SK-N-SH treated with all-trans-retinoic acid at 6 μM for 48 hours (cell line): ENCODE measurements around the gene MEIS1.
A peak's percentile ranks its signal among the peaks of the same experiment; 100 is the strongest.

ENCODE experiments used
- ATAC-seq: fragments of 200-7000 bp; cut with Tn5 transposase; 3 replicates; pipeline ENCODE4 v1.9.1; 2020; ENCODE audit warnings: mild to moderate bottlenecking, moderate library complexity
- ARNTL ChIP-seq: fragments of 450-650 bp; formaldehyde crosslinking; IDR thresholded peaks from 2 replicates; pipeline ENCODE4 v1.5.0; 2020; ENCODE audit warnings: low read depth, mild to moderate bottlenecking, moderate library complexity, borderline replicate concordance
- BACH2 ChIP-seq: fragments of 250-450 bp; sonication (Bioruptor Pico); IDR thresholded peaks from 2 replicates; pipeline ENCODE4 v1.9.0; 2021; ENCODE audit warnings: mild to moderate bottlenecking, borderline replicate concordance
- CSDC2 ChIP-seq: fragments of 250-450 bp; sonication (Bioruptor Pico); IDR thresholded peaks from 2 replicates; pipeline ENCODE4 v1.5.0; 2020; ENCODE audit warnings: mild to moderate bottlenecking, moderate library complexity
- ESRRG ChIP-seq: fragments of 250-450 bp; sonication (Bioruptor Pico); IDR thresholded peaks from 2 replicates; pipeline ENCODE4 v1.6.1; 2021; ENCODE audit warnings: mild to moderate bottlenecking
- ISL1 ChIP-seq: fragments of 250-450 bp; sonication (Bioruptor Pico); IDR thresholded peaks from 2 replicates; pipeline ENCODE4 v2.1.2; 2022; ENCODE audit warnings: mild to moderate bottlenecking, moderate library complexity
- OSR1 ChIP-seq: fragments of 250-450 bp; sonication (Bioruptor Pico); IDR thresholded peaks from 2 replicates; pipeline ENCODE4 v1.8.0; 2022; ENCODE audit warnings: moderate library complexity, mild to moderate bottlenecking, inconsistent platforms
- POU6F1 ChIP-seq: fragments of 250-450 bp; sonication (Bioruptor Pico); IDR thresholded peaks from 2 replicates; pipeline ENCODE4 v1.8.0; 2021; ENCODE audit warnings: low read depth, mild to moderate bottlenecking, moderate library complexity, borderline replicate concordance
- RARB ChIP-seq: fragments of 250-450 bp; sonication (Bioruptor Pico); IDR thresholded peaks from 2 replicates; pipeline ENCODE4 v1.8.0; 2021; ENCODE audit warnings: mild to moderate bottlenecking, moderate library complexity
- SNAI2 ChIP-seq: fragments of 250-450 bp; sonication (Bioruptor Pico); IDR thresholded peaks from 2 replicates; pipeline ENCODE4 v1.5.0; 2020; ENCODE audit warnings: mild to moderate bottlenecking, moderate library complexity
- ZC3H10 ChIP-seq: fragments of 250-450 bp; sonication (Bioruptor Pico); IDR thresholded peaks from 2 replicates; pipeline ENCODE4 v1.5.1; 2021; ENCODE audit warnings: mild to moderate bottlenecking, moderate library complexity
- ZFP3 ChIP-seq: fragments of 250-450 bp; sonication (Bioruptor Pico); IDR thresholded peaks from 2 replicates; pipeline ENCODE4 v1.5.0; 2020; ENCODE audit warnings: mild to moderate bottlenecking, moderate library complexity
- ZFP30 ChIP-seq: fragments of 450-650 bp; formaldehyde crosslinking; IDR thresholded peaks from 2 replicates; pipeline ENCODE4 v1.5.0; 2022; ENCODE audit warnings: mild to moderate bottlenecking, moderate library complexity
- ZNF565 ChIP-seq: fragments of 450-650 bp; formaldehyde crosslinking; conservative IDR thresholded peaks from 2 replicates; pipeline ENCODE4 v1.5.0; 2020; ENCODE audit warnings: low read depth, mild to moderate bottlenecking, moderate library complexity
- ZNF70 ChIP-seq: fragments of 450-650 bp; formaldehyde crosslinking; IDR thresholded peaks from 2 replicates; pipeline ENCODE4 v1.5.0; 2020; ENCODE audit warnings: mild to moderate bottlenecking, moderate library complexity
- ZNF8 ChIP-seq: fragments of 450-650 bp; formaldehyde crosslinking; IDR thresholded peaks from 2 replicates; pipeline ENCODE4 v1.5.0; 2020; ENCODE audit warnings: mild to moderate bottlenecking, moderate library complexity
- TF ChIP-seq, protein P1 (sequence below): fragments of 250-450 bp; sonication (Bioruptor Pico); IDR thresholded peaks from 2 replicates; pipeline ENCODE4 v1.5.1; 2020; ENCODE audit warnings: low read depth, mild to moderate bottlenecking, moderate library complexity
- TF ChIP-seq, protein P2 (sequence below): fragments of 250-450 bp; sonication (Bioruptor Pico); IDR thresholded peaks from 2 replicates; pipeline ENCODE4 v1.5.1; 2021; ENCODE audit warnings: mild to moderate bottlenecking, moderate library complexity
- TF ChIP-seq, protein P3 (sequence below): fragments of 250-450 bp; sonication (Bioruptor Pico); IDR thresholded peaks from 2 replicates; pipeline ENCODE4 v1.8.0; 2020; ENCODE audit warnings: mild to moderate bottlenecking, moderate library complexity, borderline replicate concordance
- TF ChIP-seq, protein P4 (sequence below): fragments of 250-450 bp; sonication (Bioruptor Pico); IDR thresholded peaks from 2 replicates; pipeline ENCODE4 v1.5.0; 2020; ENCODE audit warnings: mild to moderate bottlenecking, moderate library complexity

Gene MEIS1

GRCh38 chr2:66495788-66496640 lies 61.1 kb downstream of the MEIS1 start:
- peak; percentile 70 for ATAC-seq

GRCh38 chr2:66496670-66497420 lies 61.9 kb downstream of the MEIS1 start:
- TF ChIP-seq SNAI2 (CRISPR knock-in tag) (no peak), ISL1 (CRISPR knock-in tag) (no peak), ZFP3 (peak; percentile 88), OSR1 (no peak), ZNF565 (CRISPR knock-in tag) (no peak), BACH2 (no peak), ZNF8 (CRISPR knock-in tag) (no peak)
- TF ChIP-seq, protein P1, sequence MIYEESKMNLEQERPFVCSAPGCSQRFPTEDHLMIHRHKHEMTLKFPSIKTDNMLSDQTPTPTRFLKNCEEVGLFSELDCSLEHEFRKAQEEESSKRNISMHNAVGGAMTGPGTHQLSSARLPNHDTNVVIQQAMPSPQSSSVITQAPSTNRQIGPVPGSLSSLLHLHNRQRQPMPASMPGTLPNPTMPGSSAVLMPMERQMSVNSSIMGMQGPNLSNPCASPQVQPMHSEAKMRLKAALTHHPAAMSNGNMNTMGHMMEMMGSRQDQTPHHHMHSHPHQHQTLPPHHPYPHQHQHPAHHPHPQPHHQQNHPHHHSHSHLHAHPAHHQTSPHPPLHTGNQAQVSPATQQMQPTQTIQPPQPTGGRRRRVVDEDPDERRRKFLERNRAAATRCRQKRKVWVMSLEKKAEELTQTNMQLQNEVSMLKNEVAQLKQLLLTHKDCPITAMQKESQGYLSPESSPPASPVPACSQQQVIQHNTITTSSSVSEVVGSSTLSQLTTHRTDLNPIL (CRISPR knock-in tag), result no peak

More at GRCh38 chr2:66495788-66496640, 61.1 kb downstream of the MEIS1 start:
- TF ChIP-seq SNAI2 (CRISPR knock-in tag), result no peak
- no peak for TF ChIP-seq ZNF8 (CRISPR knock-in tag)

GRCh38 chr2:66497431-66498288 lies 62.7 kb downstream of the MEIS1 start:
- no peak for ATAC-seq
- TF ChIP-seq ZNF70 (CRISPR knock-in tag) (no peak), SNAI2 (CRISPR knock-in tag) (no peak), RARB (CRISPR knock-in tag) (no peak), ZFP30 (CRISPR knock-in tag) (no peak), CSDC2 (CRISPR knock-in tag) (no peak), POU6F1 (CRISPR knock-in tag) (no peak), ARNTL (CRISPR knock-in tag) (no peak), ESRRG (CRISPR knock-in tag) (no peak)
- TF ChIP-seq, protein P2, sequence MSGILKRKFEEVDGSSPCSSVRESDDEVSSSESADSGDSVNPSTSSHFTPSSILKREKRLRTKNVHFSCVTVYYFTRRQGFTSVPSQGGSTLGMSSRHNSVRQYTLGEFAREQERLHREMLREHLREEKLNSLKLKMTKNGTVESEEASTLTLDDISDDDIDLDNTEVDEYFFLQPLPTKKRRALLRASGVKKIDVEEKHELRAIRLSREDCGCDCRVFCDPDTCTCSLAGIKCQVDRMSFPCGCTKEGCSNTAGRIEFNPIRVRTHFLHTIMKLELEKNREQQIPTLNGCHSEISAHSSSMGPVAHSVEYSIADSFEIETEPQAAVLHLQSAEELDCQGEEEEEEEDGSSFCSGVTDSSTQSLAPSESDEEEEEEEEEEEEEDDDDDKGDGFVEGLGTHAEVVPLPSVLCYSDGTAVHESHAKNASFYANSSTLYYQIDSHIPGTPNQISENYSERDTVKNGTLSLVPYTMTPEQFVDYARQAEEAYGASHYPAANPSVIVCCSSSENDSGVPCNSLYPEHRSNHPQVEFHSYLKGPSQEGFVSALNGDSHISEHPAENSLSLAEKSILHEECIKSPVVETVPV (CRISPR knock-in tag), result no peak
- TF ChIP-seq, protein P1 (CRISPR knock-in tag), result no peak

More at GRCh38 chr2:66496670-66497420, 61.9 kb downstream of the MEIS1 start:
- no peak for ATAC-seq

DNA sequence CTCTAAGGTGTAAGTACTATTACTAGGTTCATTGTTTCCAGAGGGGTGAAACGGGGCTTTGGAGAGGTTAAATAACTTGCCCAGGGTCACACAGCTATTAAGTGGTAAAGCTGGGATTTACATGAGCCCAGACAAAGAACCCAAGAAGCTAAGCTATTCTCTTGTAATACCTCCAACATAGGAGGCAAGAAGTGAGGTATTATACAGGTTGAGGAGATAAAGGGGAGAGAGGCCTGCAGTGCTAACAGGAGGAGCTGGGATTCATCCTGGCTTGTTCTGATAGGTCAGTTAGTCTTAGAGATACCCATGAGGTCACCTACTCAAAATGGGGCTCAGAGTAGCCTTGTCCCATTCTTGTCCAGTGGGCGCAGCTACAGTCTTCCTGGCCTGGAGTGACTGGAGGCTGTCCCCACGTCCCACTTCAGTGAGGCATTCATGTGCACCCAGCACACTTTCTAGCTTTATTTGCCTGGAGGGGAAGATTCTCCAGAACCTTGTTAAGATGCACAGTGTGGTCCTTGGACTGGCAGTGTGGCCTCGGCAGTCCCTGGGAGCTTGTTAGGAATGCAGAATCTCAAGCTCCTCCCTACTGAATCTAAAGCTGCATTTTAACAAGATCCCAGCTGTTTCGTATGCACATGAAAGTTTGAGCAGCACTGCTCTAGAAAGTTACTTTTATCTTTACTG lies 63.5 kb downstream of the MEIS1 start:
- no peak for ATAC-seq
- TF ChIP-seq ZFP30 (CRISPR knock-in tag) (no peak), ZNF8 (CRISPR knock-in tag) (no peak), ESRRG (CRISPR knock-in tag) (no peak), ZNF70 (CRISPR knock-in tag) (no peak), ZC3H10 (no peak), ZNF565 (CRISPR knock-in tag) (no peak)
- TF ChIP-seq, protein P3, sequence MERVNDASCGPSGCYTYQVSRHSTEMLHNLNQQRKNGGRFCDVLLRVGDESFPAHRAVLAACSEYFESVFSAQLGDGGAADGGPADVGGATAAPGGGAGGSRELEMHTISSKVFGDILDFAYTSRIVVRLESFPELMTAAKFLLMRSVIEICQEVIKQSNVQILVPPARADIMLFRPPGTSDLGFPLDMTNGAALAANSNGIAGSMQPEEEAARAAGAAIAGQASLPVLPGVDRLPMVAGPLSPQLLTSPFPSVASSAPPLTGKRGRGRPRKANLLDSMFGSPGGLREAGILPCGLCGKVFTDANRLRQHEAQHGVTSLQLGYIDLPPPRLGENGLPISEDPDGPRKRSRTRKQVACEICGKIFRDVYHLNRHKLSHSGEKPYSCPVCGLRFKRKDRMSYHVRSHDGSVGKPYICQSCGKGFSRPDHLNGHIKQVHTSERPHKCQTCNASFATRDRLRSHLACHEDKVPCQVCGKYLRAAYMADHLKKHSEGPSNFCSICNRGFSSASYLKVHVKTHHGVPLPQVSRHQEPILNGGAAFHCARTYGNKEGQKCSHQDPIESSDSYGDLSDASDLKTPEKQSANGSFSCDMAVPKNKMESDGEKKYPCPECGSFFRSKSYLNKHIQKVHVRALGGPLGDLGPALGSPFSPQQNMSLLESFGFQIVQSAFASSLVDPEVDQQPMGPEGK (CRISPR knock-in tag), result no peak
- TF ChIP-seq, protein P4, sequence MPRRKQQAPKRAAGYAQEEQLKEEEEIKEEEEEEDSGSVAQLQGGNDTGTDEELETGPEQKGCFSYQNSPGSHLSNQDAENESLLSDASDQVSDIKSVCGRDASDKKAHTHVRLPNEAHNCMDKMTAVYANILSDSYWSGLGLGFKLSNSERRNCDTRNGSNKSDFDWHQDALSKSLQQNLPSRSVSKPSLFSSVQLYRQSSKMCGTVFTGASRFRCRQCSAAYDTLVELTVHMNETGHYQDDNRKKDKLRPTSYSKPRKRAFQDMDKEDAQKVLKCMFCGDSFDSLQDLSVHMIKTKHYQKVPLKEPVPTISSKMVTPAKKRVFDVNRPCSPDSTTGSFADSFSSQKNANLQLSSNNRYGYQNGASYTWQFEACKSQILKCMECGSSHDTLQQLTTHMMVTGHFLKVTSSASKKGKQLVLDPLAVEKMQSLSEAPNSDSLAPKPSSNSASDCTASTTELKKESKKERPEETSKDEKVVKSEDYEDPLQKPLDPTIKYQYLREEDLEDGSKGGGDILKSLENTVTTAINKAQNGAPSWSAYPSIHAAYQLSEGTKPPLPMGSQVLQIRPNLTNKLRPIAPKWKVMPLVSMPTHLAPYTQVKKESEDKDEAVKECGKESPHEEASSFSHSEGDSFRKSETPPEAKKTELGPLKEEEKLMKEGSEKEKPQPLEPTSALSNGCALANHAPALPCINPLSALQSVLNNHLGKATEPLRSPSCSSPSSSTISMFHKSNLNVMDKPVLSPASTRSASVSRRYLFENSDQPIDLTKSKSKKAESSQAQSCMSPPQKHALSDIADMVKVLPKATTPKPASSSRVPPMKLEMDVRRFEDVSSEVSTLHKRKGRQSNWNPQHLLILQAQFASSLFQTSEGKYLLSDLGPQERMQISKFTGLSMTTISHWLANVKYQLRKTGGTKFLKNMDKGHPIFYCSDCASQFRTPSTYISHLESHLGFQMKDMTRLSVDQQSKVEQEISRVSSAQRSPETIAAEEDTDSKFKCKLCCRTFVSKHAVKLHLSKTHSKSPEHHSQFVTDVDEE (CRISPR knock-in tag), result no peak
- TF ChIP-seq, protein P2 (CRISPR knock-in tag), result no peak
